Measurements from ENCODE around the gene PPP1R15B.
A peak's percentile ranks its signal among the peaks of the same experiment; 100 is the strongest.

Gene PPP1R15B

DNA sequence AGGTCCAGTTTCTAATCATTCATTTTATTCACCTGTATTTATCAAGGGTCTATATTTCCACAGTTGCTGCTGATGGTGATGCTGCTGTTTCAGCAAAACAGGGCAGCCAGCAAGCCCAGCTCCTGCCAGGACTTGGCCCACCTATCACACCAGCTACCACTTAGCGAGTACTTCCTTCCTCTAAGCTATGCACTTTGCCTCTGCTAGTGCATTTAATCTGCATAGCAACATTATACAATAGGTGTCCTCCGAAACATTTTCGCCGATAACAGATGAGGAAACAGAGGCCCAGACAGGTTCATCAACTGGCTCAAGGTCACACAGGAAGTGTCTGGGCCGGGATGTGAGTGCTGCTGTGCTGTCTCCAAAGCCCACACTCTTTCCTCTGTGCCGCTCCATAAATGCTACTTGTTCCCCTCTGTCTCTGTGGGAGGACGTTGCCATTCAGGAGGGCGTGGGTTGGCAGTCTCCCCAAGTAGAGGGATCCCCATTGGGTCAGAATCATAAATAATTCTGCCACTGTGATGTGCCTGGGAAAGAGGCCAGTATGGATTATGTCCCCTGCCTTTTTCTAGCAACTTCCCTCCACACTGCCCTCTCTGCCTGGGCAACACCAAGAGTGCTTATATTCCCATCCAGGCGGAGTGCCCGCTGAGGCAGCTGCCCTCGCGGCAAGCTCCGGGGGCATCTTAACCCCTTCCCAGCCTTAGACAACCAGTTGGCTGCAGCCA lies 42.5 kb downstream of the PPP1R15B start:
- no peak for DNase-seq (ENCODE audit: extremely low spot score)
- ChIA-PET POLR2A (interaction anchor here (1.1 kb wide), 1 partner anchor 29 kb away, joined by 3 read pairs; no protein-coding TSS in a partner anchor), CTCF (interaction anchor here (1.2 to 2.2 kb wide), 2 partner anchors 21 to 29 kb away, joined by 3 to 14 read pairs; no protein-coding TSS in a partner anchor)
- TF ChIP-seq, protein P1, sequence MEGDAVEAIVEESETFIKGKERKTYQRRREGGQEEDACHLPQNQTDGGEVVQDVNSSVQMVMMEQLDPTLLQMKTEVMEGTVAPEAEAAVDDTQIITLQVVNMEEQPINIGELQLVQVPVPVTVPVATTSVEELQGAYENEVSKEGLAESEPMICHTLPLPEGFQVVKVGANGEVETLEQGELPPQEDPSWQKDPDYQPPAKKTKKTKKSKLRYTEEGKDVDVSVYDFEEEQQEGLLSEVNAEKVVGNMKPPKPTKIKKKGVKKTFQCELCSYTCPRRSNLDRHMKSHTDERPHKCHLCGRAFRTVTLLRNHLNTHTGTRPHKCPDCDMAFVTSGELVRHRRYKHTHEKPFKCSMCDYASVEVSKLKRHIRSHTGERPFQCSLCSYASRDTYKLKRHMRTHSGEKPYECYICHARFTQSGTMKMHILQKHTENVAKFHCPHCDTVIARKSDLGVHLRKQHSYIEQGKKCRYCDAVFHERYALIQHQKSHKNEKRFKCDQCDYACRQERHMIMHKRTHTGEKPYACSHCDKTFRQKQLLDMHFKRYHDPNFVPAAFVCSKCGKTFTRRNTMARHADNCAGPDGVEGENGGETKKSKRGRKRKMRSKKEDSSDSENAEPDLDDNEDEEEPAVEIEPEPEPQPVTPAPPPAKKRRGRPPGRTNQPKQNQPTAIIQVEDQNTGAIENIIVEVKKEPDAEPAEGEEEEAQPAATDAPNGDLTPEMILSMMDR (IDR thresholded peaks at IDR 0.05; ENCODE audit: control extremely low read depth, extremely low read depth, low read depth, missing control alignments): no peak

DNA sequence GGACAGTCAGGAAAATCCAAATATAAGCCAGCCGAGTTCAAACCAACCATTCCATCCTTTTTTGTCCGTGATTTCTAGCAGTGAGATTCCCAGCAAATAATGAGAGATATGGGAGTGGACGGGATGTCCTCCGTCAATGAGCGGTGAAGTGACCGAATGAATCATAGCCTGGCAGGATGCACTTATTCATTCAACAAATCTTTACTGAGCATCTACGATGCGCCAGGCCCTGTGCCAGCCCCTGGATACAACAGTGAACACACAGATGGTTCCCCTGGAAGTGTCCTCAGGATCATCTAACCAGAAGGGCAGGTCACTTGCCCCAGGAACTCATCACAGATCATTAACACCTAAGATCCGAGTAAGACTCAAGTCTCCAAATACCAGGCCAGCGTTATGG lies 43.7 kb downstream of the PPP1R15B start:
- DNase-seq (ENCODE audit: extremely low spot score): no peak
- TF ChIP-seq, protein P1 (IDR thresholded peaks at IDR 0.05; ENCODE audit: control extremely low read depth, extremely low read depth, low read depth, missing control alignments): no peak
- CTCF ChIA-PET: interaction anchor here (2.0 kb wide), 1 partner anchor 14 kb away, joined by 5 read pairs; no protein-coding TSS in a partner anchor
- POLR2A ChIA-PET: no interaction called here

DNA sequence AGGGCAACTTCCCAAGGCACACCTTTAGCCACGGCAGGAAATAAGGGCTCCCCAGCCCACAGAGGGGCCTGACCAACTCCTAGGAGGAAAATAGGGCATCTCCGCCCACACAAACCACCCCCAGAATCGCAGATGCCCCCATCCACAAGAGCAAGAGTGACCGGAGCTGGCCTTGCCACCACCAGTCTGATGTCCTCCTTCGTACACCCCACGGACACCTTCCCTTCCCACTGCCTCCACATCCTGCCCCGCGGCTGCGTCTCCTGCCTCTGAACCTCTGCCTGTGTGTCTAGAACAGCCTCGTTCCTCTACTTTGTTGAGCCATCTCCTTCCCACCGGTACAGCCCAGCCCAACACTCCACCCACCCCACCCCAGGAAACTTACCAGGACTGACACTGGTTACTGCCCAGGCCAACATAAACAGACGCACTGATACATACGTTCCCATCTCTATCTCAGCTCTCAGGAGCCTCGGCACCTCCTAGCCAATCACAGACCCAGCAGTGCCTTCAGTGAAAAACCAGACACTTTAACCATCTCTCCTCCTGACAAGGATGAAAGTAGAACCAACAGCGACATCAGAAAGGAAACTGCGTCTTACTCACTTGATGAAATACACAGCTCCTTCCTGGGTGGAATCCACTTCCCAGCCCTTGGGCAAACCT lies 44.3 kb downstream of the PPP1R15B start:
- TF ChIP-seq, protein P1 (IDR thresholded peaks at IDR 0.05; ENCODE audit: control extremely low read depth, extremely low read depth, low read depth, missing control alignments): no peak
- POLR2A ChIA-PET: no interaction called here
- no peak for DNase-seq (ENCODE audit: extremely low spot score)
- CTCF ChIA-PET: interaction anchor here (1.2 to 2.0 kb wide), 2 partner anchors 14 to 109 kb away, joined by 3 to 5 read pairs; no protein-coding TSS in a partner anchor

DNA sequence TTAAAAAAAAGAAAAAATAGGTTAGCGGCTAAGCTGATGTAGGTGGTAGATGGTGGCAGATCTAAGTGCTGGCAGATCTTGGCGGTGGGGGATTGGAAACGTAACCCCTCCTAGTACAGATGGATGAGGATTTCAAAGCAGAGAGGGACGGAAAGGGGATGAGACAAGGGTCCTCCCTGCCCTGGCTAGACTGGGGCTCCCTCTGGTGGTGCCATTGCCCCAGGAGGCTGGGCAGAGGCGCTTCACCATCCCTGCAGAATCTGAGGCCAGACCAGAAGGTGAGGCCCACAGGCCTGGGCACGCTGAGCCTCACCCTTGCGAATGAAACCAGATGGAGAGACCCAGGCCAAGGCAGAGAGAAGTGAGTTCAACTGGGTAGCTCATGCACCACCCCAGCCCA lies 44.9 kb downstream of the PPP1R15B start:
- TF ChIP-seq, protein P1 (IDR thresholded peaks at IDR 0.05; ENCODE audit: control extremely low read depth, extremely low read depth, low read depth, missing control alignments): peak; percentile 37
- CTCF ChIA-PET: interaction anchor here (1.2 to 2.0 kb wide), 2 partner anchors 13 to 108 kb away, joined by 3 to 5 read pairs; no protein-coding TSS in a partner anchor
- POLR2A ChIA-PET: no interaction called here
- DNase-seq (ENCODE audit: extremely low spot score): no peak

DNA sequence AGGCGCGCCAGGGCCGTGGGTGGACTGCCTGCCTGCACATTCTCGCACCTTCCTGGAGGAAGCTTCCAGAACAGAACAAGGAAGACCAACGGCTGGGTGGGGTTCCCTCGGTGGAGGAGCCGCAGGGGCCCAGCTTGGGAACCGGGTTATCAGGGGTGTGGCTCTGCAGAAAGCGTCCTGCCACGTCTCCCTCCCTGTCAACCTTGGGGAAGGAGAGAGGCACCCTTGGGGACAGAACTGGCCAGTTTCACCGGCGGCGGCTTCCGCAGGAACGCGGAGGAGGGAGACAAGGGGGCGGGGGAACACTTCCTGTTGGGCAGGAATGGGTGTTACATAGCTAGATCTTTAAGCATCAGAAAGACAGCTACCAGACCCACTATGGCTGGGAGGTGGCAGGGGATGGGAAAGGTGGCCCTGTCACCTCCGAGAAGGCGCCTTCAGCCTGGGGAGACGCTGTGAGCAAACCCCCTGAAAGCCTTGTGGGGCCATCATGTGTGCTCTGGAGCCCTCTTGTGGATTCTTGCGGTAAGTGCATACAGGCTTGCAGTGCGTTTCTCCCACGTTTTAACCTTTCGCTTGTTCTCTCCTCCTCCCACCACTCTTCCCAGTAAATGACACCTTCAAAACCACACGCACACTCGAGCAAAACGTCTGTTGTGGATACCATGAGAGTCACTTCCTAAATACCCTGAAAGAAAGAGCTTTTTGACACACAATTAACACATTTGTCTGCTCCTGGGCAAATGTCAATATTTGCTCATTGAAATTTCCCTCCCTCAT lies 48.1 kb downstream of the PPP1R15B start:
- POLR2A ChIA-PET: no interaction called here
- CTCF ChIA-PET: interaction anchor here (0.6 to 7.8 kb wide), 36 partner anchors 11 to 598 kb away, joined by 3 to 110 read pairs (median 4); partner anchors contain the start of genes LAX1 and REN
- TF ChIP-seq, protein P1 (IDR thresholded peaks at IDR 0.05; ENCODE audit: control extremely low read depth, extremely low read depth, low read depth, missing control alignments): peak; percentile 86
- peak; percentile 83 for DNase-seq (ENCODE audit: extremely low spot score)

DNA sequence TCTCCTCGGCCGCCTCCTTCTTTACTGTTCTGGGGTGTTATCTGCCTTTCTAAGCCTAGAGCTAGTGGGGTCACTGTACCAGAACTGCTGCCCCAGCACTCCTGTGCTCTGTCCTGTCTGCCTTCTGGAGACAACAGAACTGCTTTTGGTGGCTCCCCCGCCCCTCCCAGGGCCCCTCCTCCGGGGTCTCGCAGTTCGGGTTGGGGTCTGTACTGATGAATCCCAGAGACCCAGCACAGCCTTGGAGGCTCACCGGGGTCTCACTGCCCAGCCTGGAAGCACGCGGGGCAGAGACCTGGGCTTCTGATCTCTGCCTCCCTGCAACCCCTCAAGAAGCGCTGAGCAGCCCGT lies 48.7 kb downstream of the PPP1R15B start:
- DNase-seq (ENCODE audit: extremely low spot score): no peak
- TF ChIP-seq, protein P1 (IDR thresholded peaks at IDR 0.05; ENCODE audit: control extremely low read depth, extremely low read depth, low read depth, missing control alignments): no peak
- ChIA-PET CTCF (interaction anchor here (0.6 to 7.8 kb wide), 32 partner anchors 11 to 597 kb away, joined by 3 to 110 read pairs (median 4); partner anchors contain the start of genes LAX1 and REN), POLR2A (no interaction called here)

Measured in GM10248 (cell line).